ENCODE measurements around the gene ELAC2.
A peak's percentile ranks its signal among the peaks of the same experiment; 100 is the strongest.

The ELAC2 gene

DNA sequence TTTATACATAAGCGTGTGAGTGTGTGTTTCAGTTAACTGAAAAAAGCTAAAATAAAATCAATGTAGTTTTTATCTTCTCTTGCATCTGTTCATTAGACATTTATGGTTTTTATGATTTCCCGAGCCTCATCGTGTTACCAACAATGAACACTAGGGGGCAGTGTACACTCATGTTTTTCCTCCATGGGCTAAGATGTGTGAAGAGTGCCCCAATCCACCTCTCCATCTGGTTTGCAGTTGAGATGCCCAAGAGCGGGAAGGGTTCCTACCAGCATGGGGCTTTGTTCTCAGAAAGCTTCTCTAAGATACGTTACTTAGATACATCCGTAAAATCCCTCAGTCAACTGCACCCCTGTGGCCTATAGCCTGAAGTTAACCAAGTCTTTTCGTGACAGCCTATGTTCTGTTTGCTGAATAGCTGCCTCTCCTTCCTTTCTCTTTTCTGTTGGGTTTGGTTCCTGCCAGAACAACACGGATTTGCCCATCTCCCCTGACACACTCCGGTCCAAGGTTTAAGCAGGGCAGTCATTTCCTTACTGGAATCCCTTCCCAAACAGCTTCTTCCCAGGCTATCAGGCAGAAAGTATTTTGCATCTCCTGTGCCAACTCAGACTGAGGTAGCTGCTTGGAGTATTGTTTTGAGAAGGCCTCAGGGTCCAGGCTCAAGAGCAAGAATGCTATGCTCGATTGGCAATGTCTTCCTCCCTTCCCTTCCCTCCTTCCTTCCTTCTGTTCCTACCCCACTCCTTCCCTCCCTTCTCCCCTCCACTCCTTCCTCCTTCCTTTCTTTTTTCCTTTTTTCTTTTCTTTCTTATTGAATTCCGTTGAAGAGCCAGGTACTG, 12.9 kb upstream of the ELAC2 start:
- H3K4me3 ChIP-seq (ENCODE audit: low read depth, low read length): no peak overlapping the region
- TF ChIP-seq, protein P1, sequence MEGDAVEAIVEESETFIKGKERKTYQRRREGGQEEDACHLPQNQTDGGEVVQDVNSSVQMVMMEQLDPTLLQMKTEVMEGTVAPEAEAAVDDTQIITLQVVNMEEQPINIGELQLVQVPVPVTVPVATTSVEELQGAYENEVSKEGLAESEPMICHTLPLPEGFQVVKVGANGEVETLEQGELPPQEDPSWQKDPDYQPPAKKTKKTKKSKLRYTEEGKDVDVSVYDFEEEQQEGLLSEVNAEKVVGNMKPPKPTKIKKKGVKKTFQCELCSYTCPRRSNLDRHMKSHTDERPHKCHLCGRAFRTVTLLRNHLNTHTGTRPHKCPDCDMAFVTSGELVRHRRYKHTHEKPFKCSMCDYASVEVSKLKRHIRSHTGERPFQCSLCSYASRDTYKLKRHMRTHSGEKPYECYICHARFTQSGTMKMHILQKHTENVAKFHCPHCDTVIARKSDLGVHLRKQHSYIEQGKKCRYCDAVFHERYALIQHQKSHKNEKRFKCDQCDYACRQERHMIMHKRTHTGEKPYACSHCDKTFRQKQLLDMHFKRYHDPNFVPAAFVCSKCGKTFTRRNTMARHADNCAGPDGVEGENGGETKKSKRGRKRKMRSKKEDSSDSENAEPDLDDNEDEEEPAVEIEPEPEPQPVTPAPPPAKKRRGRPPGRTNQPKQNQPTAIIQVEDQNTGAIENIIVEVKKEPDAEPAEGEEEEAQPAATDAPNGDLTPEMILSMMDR (IDR thresholded peaks at IDR 0.05; ENCODE audit: borderline replicate concordance, insufficient read depth, low read depth, low read length): peak; percentile 59; the same call in 1 of the 2 replicates

- TF ChIP-seq, protein P1 (IDR thresholded peaks at IDR 0.05; ENCODE audit: borderline replicate concordance, insufficient read depth, low read depth, low read length): no peak
These were observed 12.2 kb upstream of the ELAC2 start for GRCh38 chr17:13030056-13030455.

GRCh38 chr17:13029340-13029739, 11.5 kb upstream of the ELAC2 start:
- TF ChIP-seq, protein P1 (IDR thresholded peaks at IDR 0.05; ENCODE audit: borderline replicate concordance, insufficient read depth, low read depth, low read length): no peak

More at GRCh38 chr17:13030056-13030455, 12.2 kb upstream of the ELAC2 start:
- H3K4me3 ChIP-seq (ENCODE audit: low read depth, low read length): no peak overlapping the region

GRCh38 chr17:13027246-13027645, 9.4 kb upstream of the ELAC2 start:
- TF ChIP-seq, protein P1 (IDR thresholded peaks at IDR 0.05; ENCODE audit: borderline replicate concordance, insufficient read depth, low read depth, low read length): no peak
- no peak overlapping the region for H3K4me3 ChIP-seq (ENCODE audit: low read depth, low read length)

More at GRCh38 chr17:13029340-13029739, 11.5 kb upstream of the ELAC2 start:
- H3K4me3 ChIP-seq (ENCODE audit: low read depth, low read length): no peak overlapping the region

- TF ChIP-seq, protein P1 (IDR thresholded peaks at IDR 0.05; ENCODE audit: borderline replicate concordance, insufficient read depth, low read depth, low read length): no peak
These were observed 7.9 kb upstream of the ELAC2 start for GRCh38 chr17:13025687-13026086.

GRCh38 chr17:13025258-13025627, 7.4 kb upstream of the ELAC2 start:
- TF ChIP-seq, protein P1 (IDR thresholded peaks at IDR 0.05; ENCODE audit: borderline replicate concordance, insufficient read depth, low read depth, low read length): no peak
- no peak overlapping the region for H3K4me3 ChIP-seq (ENCODE audit: low read depth, low read length)

More at GRCh38 chr17:13025687-13026086, 7.9 kb upstream of the ELAC2 start:
- H3K4me3 ChIP-seq (ENCODE audit: low read depth, low read length): no peak overlapping the region

Data from GM12875 (cell line).